ENCODE results near the gene SLC6A18.

The SLC6A18 gene

GRCh38 chr5:1262381-1262780, 37.2 kb downstream of the SLC6A18 start:
- H3K36me3 ChIP-seq (ENCODE audit: control insufficient read depth, low read length), result peaks cover 58% of the 10 kb centered on the region

GRCh38 chr5:1264211-1264610, 39.0 kb downstream of the SLC6A18 start:
- no peak overlapping the region for H3K4me3 ChIP-seq (ENCODE audit: low read length)
- no peak overlapping the region for H3K4me2 ChIP-seq (ENCODE audit: low read length)
- H3K27me3 ChIP-seq (ENCODE audit: control insufficient read depth, low read length), result no peaks in the 10 kb centered on the region
- H4K20me1 ChIP-seq (ENCODE audit: control insufficient read depth, insufficient read depth, low read depth, low read length), result no peaks in the 10 kb centered on the region
- H3K4me1 ChIP-seq (ENCODE audit: control insufficient read depth, low read length), result no peaks in the 10 kb centered on the region
- H3F3A ChIP-seq (ENCODE audit: control insufficient read depth, insufficient read depth), result no peaks in the 10 kb centered on the region
- TF ChIP-seq EZH2phosphoT487 (IDR thresholded peaks at IDR 0.05; ENCODE audit: borderline replicate concordance, low read length), result no peak
- no peak for TF ChIP-seq CTCF (IDR thresholded peaks at IDR 0.05; ENCODE audit: low read depth, low read length, poor library complexity, severe bottlenecking)
- H3K9me2 ChIP-seq (replicated peaks; ENCODE audit: control insufficient read depth, low read length), result no peaks in the 10 kb centered on the region
- H3K27ac ChIP-seq (ENCODE audit: low read depth, low read length), result no peak overlapping the region
- H3K9me3 ChIP-seq (ENCODE audit: control insufficient read depth, insufficient read depth, low read length), result no peaks in the 10 kb centered on the region
- H3K36me3 ChIP-seq (ENCODE audit: control insufficient read depth, low read length), result peaks cover 68% of the 10 kb centered on the region
- H3K79me2 ChIP-seq (ENCODE audit: control insufficient read depth, low read length), result no peaks in the 10 kb centered on the region; the same call in 1 of the 2 replicates

More at GRCh38 chr5:1262381-1262780, 37.2 kb downstream of the SLC6A18 start:
- Histone ChIP-seq H3K9me2 (replicated peaks; ENCODE audit: control insufficient read depth, low read length) (no peaks in the 10 kb centered on the region), H3K4me2 (ENCODE audit: low read length) (no peak overlapping the region), H3K27me3 (ENCODE audit: control insufficient read depth, low read length) (no peaks in the 10 kb centered on the region), H3K4me1 (ENCODE audit: control insufficient read depth, low read length) (no peaks in the 10 kb centered on the region), H3K4me3 (ENCODE audit: low read length) (no peak overlapping the region), H3K79me2 (ENCODE audit: control insufficient read depth, low read length) (no peaks in the 10 kb centered on the region; the same call in 1 of the 2 replicates), H3F3A (ENCODE audit: control insufficient read depth, insufficient read depth) (no peaks in the 10 kb centered on the region), H3K9me3 (ENCODE audit: control insufficient read depth, insufficient read depth, low read length) (no peaks in the 10 kb centered on the region), H4K20me1 (ENCODE audit: control insufficient read depth, insufficient read depth, low read depth, low read length) (no peaks in the 10 kb centered on the region), H3K27ac (ENCODE audit: low read depth, low read length) (no peak overlapping the region)
- no peak for TF ChIP-seq CTCF (IDR thresholded peaks at IDR 0.05; ENCODE audit: low read depth, low read length, poor library complexity, severe bottlenecking)
- TF ChIP-seq EZH2phosphoT487 (IDR thresholded peaks at IDR 0.05; ENCODE audit: borderline replicate concordance, low read length), result no peak

- Histone ChIP-seq H4K20me1 (ENCODE audit: control insufficient read depth, insufficient read depth, low read depth, low read length) (no peaks in the 10 kb centered on the region), H3K4me3 (ENCODE audit: low read length) (no peak overlapping the region), H3K4me1 (ENCODE audit: control insufficient read depth, low read length) (no peaks in the 10 kb centered on the region), H3K36me3 (ENCODE audit: control insufficient read depth, low read length) (peaks cover 71% of the 10 kb centered on the region), H3K27ac (ENCODE audit: low read depth, low read length) (no peak overlapping the region), H3K79me2 (ENCODE audit: control insufficient read depth, low read length) (no peaks in the 10 kb centered on the region; the same call in 1 of the 2 replicates), H3F3A (ENCODE audit: control insufficient read depth, insufficient read depth) (no peaks in the 10 kb centered on the region), H3K27me3 (ENCODE audit: control insufficient read depth, low read length) (no peaks in the 10 kb centered on the region), H3K9me3 (ENCODE audit: control insufficient read depth, insufficient read depth, low read length) (no peaks in the 10 kb centered on the region), H3K9me2 (replicated peaks; ENCODE audit: control insufficient read depth, low read length) (no peaks in the 10 kb centered on the region), H3K4me2 (ENCODE audit: low read length) (no peak overlapping the region)
- TF ChIP-seq CTCF (IDR thresholded peaks at IDR 0.05; ENCODE audit: low read depth, low read length, poor library complexity, severe bottlenecking) (no peak), EZH2phosphoT487 (IDR thresholded peaks at IDR 0.05; ENCODE audit: borderline replicate concordance, low read length) (no peak)
These were observed 39.8 kb downstream of the SLC6A18 start for GRCh38 chr5:1265026-1265425.
